Skeletal muscle cell (primary cell): ENCODE results near the gene PSMB3.

Experiments used
- DNase-seq: peaks from one replicate; pipeline ENCODE4 v3.0.0-alpha.2; 2010; ENCODE audit warnings: low read depth
- H3K4me3 ChIP-seq: 2 replicates; pipeline ENCODE4 v1.5.1; 2011; ENCODE audit warnings: low read depth, mild to moderate bottlenecking, control low read depth, low read length, moderate library complexity

Gene PSMB3

DNA sequence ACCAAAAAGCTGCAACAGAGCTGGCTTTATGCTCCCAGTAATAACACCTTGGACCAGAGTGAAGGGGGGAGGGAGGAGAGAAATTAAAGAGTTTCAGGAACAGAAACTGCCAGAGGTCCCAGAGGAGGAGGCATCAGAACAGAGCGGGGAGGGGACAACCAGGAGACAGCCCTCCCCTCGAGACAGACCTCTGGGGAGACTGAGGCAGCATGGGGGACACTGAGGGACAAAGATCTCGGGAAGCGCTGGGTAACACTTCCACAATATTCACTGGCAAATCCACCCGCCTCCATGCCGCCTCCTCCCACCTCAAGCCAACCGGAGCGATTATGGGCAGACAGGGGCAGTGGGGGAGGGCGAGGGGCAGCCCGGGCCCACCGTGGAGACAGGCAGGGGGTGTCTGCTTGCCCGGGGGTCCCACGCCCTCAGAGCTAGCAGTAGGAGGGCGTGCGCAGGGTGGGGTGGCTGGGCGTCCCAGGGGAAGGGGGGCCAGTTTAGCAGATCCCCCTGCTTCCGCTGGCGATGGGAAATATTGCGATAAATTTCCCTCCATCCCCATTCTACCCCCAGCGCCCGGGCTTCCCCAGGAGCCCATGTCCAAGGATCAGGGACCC lies 5.6 kb upstream of the PSMB3 start:
- DNase-seq, result no peak
- peak overlapping the region; percentile 65 for H3K4me3 ChIP-seq

DNA sequence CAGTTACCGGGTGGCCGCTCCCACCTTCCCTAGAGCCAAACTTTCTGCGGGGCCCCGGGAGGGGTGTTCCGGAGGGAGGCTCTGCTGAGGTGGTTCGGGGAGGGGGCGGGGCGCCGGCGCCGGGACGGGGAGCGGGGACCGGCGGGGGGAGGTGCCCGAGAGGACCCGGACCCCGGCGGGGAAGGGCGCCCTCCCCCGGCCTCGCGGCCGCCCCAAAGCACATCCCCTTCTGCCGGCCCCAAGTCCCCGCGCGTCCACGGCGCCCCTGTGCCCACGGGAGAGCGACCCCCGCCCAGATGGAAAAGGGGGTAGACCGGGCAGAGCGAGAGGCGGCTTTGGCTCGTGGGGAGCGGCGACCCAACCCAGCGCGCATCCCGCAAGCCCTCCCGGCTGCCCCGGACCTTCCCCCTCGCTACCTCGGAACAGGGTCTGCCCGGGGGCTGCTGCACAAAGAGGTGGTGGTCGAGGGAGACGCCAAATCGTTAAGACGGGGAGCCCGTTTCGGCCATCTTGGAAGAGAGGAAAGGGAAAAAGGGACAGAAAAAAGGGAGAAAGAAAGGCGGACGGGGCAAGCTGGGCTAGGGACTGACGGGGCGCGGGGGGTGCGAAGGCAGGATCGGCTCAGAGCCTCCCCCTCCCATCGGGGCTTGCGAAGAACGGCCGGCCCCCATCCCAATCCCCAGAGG lies 4.9 kb upstream of the PSMB3 start:
- DNase-seq, result no peak
- H3K4me3 ChIP-seq, result peak overlapping the region; percentile 65

DNA sequence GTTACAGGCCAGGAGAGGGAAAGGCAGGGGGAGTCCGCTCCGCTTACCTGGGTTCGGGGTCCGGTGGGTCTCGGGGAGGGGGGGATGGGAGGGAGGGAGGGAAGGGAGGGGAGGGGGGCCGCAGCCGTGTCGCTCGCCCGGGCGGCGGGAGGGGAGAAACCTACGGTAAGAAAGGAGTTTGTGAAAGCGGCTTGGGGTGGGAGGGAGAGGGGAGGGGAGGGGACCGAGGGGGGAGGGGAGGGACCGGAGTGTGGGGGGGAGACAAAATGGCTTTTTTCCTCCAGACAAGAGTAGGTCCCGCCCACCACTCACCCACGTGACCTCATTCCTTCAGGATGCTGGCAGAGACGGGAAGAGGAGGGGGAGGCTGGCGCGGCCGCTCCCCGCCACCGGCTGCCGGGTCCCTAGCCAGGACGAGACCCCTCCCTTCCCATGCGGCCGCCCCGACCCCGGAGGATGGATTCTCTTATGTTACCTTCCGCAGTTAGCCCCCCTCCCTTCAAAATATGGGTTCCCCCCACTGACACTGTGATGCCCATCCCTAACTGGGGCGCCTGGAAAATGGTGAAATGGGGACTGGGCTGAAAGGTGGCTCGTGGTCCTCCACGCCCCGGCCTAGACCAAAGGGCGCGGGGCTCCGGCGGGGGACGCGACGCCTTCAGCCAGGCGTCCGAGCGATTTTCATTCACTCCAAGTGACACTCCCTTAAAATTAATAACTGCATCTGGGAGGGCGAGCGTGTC lies 4.2 kb upstream of the PSMB3 start, which contains the start of gene PCGF2:
TSS of gene PCGF2 (minus strand) at position 188 of the 743 bp plus-strand sequence. CDS start 7,934 bp downstream, outside the sequence.
- peak; percentile 52 for DNase-seq
- peak within 1 kb of the TSS; percentile 65 for H3K4me3 ChIP-seq

DNA sequence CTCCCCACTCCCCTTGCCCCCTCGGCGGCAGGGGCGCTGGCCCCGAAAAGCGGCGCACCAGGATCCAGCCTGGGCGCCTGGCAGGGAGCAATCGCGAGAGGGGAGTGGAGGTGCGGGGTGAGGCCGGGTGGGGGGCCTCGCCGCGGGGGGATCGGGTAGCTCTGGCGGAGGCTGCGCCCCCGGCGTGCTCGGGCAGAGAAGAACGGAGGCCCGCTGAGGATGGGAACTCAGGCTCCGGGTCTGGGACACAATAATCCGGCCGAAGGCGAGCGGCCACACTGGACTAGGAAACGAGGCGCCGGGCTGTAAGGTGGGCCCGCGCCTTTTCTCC lies 3.7 kb upstream of the PSMB3 start:
- peak overlapping the region; percentile 65 for H3K4me3 ChIP-seq
- no peak for DNase-seq

DNA sequence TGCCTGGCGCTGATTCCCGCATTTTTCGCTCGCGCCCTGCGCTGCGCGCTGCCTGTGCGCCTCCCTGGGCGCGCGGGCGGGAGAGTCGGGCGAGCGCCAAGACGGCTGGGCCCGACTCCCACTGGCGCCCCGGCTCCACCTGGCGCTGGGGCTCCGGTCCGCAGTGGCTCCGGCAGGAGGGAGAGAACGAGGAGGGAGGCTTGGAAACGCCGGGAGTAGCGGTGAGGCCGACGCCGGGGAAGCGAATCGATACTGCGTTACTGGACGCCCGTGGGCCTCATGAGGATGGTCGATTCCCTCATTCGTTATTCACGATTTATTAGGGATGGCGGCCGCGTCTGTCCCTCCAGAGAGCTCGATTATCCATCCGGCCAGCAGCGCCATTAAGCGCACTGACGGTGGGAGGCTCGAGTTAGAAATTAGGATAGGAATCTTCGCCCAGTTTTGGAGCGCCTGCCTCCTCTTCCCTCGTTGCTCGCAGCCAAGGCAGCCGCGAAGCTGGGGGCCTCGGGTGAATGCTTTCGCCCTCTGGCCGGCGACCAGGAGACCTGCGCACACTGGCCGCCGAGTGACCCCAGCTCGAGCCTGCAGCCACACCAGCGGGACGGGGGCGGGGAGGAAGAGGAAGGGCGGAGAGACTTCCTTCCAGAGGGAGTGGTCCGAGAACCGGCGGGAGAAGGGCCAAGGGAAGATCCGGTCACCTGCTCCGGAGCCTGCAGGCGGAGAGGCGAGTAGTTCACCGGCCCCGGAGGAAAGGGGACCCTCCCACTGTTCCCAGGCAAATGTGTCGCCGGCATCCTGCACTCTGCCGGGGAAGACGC lies 3.1 kb upstream of the PSMB3 start:
- no peak for DNase-seq
- H3K4me3 ChIP-seq, result peak overlapping the region; percentile 65

DNA sequence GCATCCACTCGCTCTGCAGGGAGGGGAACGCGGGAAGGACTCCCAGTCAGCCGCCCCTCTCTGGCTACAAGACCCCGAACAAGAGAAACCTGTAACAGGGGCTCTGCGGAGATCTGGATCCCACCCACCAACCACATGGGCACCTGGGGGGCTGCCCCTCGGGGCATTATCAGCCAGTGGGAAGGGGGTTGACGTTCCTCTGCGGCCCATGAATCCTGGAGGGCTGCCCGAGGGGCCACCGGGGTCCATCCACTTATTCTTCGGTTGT lies 2.6 kb upstream of the PSMB3 start:
- peak overlapping the region; percentile 65 for H3K4me3 ChIP-seq
- no peak for DNase-seq

DNA sequence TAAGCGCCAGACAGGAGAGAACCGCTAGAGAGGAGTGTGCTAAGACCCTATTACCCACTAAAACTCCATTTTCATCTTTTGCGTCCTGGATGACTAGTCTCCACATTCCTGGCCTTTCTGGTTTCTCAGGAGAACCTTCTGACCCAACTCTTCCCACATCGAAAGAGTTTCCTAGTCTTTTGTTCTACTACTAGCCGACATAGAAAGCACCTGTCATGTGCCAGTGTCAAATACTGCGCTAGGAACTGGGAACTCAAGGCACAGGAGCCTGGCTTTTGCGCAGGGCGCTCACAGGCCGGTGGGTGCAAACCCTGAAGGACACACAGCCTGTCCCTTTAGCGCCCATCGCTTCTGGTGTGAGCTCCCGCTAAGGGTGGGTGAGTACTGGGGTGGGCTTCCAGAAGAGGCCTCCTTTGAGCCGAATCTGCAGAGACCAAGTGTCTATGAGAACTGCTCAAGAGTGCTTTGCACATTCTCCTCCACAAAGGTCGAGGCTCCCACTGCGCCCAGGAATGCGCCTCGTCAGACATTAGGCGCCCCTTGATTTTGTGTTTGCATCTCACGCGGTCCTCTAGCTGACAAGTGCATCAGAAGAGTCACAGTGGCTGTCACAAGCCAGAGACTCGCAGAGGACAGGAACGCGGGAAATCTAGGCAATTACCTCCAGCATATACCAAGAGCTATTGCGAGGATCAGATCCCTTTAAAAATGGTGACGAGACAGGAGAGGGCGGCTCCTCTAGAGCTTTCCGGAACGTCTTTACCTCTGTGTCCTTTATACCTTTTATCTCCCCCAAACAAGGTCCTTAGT lies 2.0 kb upstream of the PSMB3 start:
- no peak for DNase-seq
- peak overlapping the region; percentile 97 for H3K4me3 ChIP-seq

DNA sequence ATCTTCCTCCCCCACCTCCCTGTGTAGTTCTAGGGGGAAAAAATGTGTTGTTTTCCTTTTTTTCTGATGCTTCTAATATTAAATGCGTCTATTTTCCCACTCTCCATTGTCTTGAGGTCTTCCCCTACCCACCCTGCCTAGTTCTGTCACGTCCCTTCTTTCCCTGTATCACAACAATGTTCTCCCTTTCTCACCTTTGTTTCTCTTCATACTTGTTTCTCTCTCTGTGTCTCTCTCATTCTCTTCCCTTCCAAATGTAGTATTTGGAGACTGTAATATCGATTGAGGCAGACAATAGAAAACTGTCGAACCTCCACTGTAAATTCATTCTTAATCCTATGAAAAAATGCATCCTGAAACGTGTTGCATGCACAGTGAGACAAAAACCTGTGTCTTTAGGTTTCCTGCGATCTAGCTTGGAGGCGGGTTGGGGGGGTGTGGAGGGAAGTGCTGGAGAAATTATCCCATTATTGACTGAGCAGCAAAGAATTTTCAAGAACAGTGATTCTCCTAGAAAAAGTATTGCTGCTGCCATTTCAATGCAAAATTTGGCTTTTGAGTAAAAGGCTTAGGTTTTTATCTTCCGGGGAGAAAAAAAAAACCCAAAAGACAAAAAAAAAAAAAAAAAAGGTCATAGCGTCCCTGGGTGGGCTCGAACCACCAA lies 1.3 kb upstream of the PSMB3 start:
- peak overlapping the region; percentile 97 for H3K4me3 ChIP-seq
- DNase-seq, result no peak

DNA sequence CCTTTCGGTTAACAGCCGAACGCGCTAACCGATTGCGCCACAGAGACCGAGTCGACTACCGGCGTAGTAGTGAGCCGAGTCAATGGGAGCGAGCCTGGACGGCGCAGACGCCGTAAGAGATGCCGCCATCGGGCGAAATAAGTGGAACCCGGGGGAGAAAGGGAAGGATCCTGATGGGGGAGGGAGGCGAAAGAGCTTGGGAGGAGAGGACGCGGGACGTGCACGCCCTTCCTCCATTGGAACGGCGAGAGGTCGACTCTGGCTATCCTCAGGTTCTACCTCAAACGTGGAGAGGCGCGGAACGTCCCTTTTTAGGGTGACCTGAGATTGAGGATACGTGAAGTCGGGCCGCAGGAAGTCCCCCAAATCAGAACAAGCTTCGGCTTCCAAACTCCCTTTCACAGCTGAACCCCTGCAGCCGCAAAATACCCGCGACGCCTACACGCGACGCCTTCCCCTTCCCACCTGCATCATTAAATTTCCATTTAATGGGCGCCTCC lies 683 bp upstream of the PSMB3 start:
- H3K4me3 ChIP-seq, result peak overlapping the region; percentile 97
- DNase-seq, result peak; percentile 61

DNA sequence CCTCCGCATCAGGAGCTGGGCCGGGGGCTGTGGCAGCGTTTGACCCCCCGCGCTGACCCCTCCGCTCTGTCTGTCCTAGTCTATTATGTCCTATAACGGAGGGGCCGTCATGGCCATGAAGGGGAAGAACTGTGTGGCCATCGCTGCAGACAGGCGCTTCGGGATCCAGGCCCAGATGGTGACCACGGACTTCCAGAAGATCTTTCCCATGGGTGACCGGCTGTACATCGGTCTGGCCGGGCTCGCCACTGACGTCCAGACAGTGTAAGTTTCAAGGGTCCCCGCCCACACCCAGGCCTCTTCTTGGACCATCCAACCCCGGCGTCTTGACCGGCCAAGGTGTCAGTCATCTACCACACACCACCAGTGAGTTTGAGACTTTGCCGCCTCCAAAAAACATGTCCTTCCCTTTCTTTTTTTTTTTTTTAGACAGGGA lies 548 bp downstream of the PSMB3 start:
- DNase-seq, result no peak
- H3K4me3 ChIP-seq, result peak overlapping the region; percentile 97

DNA sequence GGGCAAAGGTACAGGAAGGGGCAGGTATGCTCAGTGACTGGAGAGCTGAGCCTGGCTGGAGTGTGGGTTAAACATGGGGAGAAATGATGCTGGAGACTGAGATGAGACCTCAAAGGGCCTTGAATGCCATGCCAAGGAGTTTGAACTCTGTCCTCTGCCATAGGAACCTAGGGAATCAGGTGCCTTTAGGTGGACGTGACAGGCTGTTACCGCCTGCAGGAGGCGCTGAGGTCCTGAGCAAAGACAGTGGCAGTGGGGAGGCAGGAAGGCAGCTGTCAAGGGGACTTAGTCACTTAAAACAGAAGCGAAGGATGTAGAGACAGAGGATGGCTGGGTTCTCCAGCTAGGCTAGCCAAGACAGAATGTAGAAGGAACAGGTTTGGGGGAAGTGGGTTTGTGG lies 9.1 kb downstream of the PSMB3 start:
- DNase-seq, result no peak
- no peak overlapping the region for H3K4me3 ChIP-seq

DNA sequence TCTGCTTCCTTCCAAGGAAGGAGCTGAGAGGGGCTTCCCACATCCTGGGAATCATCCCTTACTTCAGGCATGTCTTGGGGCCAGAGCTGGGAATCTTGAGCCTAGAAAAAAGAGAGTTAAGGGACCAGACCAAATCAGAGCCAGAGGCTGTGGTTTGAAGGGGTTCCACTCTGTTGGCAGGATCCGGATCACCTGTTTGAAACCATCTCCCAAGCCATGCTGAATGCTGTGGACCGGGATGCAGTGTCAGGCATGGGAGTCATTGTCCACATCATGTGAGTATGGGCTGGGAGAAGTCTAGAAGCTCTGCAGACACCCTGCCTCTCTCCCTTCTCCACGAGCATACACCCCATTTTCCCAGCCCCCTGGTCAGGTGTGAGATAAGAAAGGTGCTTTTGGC lies 9.7 kb downstream of the PSMB3 start:
- no peak for DNase-seq

DNA sequence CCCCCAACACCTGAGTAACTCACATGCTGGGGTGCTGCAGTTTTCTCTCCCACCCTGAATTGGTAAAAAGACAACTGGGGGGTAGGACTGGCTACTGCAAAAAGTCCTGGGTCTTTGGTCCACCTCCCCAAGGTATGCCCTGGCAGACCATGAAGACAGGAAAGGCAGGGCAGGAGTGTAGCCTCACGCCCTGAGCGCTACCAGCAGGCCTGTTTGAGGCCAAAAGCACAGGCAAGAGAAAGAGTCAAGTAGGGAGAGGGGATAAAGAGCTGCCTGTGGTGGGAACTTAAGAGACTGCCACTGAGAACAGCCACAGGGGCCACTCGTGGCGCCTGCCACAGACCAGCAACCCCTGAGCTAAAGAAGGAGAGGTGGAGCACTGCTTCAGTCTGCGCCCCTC lies 13.8 kb downstream of the PSMB3 start:
- no peak overlapping the region for H3K4me3 ChIP-seq
- no peak for DNase-seq

More for the DNA sequence above, 9.7 kb downstream of the PSMB3 start:
- no peak overlapping the region for H3K4me3 ChIP-seq

DNA sequence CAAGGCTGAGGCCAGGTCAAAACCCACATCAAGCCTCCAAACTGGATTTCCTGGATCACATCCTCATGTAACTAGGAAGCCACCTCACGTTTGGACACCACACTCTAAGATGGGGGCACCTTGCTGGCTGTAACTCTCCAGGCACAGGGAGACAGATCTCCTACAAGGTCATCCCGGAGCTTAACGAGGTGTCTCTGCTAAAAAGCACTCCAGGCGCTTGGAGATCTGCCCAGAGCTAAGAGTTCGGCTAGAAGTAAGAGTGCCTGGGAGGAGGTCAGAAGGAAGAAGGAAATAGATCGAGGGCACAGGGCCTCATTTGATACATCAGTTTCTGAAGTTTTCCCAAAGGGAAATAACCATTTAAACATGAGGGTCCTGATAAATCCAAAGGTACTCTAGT lies 15.9 kb downstream of the PSMB3 start:
- no peak for DNase-seq
- no peak overlapping the region for H3K4me3 ChIP-seq

DNA sequence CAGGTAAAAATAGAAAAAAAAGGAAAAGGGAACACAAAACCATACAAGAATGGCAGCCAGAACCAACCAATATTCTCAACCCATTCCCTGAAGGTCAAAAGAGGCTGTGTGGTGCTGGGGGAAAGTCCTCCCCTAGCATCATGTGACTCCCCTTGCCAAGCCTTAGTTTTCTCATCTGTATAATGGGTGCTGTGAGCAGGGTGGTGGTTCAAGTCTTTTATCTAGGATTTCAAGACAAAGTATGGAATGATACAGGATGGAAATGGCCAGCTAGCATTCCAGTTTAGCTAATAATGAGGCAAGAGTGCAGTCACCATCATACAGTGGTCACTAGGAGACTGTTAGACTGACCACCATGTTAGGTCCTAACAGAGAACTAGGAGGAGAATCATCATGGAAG lies 20.7 kb downstream of the PSMB3 start:
- H3K4me3 ChIP-seq, result no peak overlapping the region
- DNase-seq, result no peak

DNA sequence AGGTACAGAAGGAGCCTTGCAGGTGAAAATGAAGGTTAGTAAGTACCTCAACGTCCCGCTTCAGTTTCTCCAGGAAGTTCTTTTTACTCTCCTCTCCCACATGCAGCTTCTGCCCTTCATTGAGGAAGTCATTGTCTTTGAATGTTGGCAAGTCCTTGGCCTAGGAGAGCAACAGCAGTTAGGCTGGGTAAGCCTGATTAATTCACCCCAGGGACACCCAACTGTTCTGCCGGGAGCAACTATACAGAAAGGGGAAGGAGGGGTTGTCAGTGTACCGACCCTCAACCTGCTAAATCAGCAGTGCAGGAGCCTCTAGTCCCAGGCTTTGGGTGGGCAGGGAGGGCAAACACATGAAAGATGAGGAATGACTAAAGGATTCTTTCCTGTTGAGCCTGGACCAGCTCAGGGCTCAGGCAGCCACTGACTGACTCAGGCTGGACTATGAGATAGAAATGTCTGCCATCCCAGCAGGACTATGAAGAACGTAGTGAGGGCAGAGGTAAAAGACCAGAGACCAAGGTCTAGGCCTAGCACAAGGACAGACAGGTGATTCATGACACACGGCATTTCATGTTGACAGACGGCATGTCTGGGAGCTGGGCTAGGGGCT lies 25.2 kb downstream of the PSMB3 start:
- no peak for DNase-seq
- H3K4me3 ChIP-seq, result no peak overlapping the region

DNA sequence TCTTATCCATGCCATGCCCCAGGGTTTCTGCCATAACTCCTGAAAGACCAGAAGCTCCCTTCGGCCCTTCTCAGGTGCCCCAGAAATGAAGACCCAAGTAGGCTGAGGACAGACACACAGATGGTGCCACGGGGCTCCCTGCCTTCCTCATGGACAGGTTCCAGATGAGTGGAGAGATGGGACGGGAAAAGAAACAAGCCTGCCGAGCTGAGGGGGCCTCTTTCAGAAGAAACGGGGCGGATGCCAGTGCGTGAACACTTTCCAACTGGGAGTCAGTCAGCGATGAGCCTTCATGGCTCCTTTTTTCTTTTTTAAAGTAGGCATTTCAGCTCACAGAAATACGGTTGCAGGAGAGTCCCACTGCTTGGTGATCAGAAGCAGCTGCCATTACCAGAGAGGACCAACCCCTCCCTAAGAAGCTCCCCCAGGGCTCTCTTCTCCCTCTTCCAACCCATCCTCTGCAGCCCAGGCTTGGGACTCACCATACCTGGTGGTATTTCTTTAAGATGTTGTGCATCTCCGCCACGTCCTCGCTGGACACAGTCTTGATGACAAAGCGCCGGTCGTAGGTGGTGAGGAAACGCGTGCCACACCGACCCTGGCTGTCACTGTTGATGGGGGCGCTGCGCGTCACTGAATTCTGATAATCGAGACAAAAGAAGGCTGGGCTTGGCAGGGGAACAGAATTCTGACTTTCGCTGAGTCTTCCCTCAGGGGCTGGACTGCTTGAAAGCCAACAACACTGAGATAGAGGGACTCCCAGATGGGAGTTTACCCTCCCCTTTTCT lies 27.6 kb downstream of the PSMB3 start:
- DNase-seq, result no peak
- H3K4me3 ChIP-seq, result no peak overlapping the region

DNA sequence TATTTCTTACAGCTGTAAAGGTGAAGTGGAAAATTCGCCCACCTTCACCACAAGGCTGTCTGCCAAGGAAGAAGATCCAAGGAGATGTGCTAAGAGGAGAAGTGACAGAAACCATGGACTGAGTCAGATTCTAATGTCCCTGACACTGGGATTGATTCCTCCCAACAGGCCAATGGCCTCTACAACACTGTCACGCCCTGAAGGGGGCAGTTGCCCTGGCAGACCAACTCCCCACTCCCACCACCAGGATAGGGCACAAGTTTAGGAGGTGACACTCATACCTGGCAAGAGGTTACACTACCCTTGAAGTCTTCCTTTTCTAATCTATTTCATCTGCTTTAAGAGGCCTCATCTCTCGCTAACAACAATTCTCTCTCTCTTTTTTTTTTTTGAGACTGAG lies 30.7 kb downstream of the PSMB3 start:
- no peak overlapping the region for H3K4me3 ChIP-seq
- DNase-seq, result no peak
